ENCODE data around the gene SOCS6. TPM values are rescaled to one million over a fixed set of nuclear protein-coding genes. Genes with fewer than 3 reads are reported as not detected.
A peak's percentile ranks its signal among the peaks of the same experiment; 100 is the strongest.

Gene SOCS6
- polyA plus RNA-seq, 2 of the 4 experiments (the other 2 are of a cell fraction): 31.2 to 88.2 TPM

DNA sequence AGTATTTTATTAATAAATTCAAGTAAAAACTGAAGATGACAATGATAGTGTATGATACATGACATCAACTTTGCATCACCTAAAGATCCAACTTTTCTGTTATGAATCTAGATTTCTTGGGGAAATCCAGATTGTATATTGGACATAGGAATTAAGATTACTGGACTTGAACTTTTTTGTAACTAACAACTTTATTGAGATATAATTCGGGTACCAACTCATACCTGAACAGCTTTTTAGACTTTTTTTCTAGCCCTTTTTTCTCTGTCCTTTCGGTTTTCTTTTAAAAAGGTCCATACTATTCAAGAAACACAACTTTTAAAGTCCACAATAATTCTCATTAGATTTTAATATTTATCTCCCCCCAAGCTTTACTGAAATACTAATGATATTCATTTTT, 1.1 kb upstream of the SOCS6 start (continued):
- TF ChIP-seq PBX3 (IDR thresholded peaks at IDR 0.05) (no peak), RNF2 (IDR thresholded peaks at IDR 0.05; ENCODE audit: borderline replicate concordance, low read depth) (no peak), EHF (CRISPR knock-in tag; IDR thresholded peaks at IDR 0.05) (no peak), JUN (IDR thresholded peaks at IDR 0.05) (no peak)

DNA sequence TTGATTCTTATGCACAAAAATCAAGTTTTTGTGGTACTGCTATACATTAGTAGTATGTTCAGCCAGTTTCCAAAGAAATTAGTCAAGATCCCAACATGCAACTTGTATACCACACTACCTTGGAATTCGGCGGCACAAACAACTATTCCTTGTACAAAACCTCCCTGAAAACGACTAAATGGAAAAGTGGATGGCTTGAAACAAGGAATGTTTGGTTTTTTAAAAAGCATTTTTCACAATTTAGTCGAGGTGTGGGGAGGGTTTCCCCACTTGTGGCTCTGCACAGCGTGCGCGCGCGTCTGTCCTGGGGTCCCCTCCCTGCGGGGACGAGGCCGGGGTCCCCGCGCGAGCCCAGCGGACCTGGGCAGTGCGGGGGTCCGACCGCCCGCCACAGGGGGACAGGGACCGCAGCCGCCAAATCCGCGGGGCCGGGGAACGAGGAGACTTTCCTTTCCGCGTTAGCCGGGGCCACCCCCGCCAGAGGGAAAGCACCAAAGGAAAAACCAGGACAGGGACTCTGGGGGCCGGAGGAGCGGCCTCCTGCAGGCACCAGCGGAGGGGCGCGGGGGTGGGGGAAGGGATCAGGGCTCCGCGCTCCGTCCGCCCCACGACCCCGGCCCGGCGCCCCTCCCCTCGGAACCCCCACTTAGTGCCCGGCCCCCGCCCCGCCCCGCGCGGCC, 534 bp upstream of the SOCS6 start:
- POLR2A ChIA-PET: interaction anchor here (1.0 kb wide), 1 partner anchor 146 kb away, joined by 3 read pairs; no protein-coding TSS in a partner anchor
- Histone ChIP-seq H3K4me2 (peak overlapping the region; percentile 79), H3K4me3 (peak overlapping the region; percentile 89), H3K4me1 (peaks cover 41% of the 10 kb centered on the region), H3K9me3 (no peaks in the 10 kb centered on the region), H3K27ac (peak overlapping the region; percentile 95 to 100)
- DNase-seq (ENCODE audit: low read depth in 1 of 2, low spot score in 1 of 2) (no peak), FAIRE-seq (no peak), ATAC-seq (peak; percentile 54 to 62)
- TF ChIP-seq CHD2 (IDR thresholded peaks at IDR 0.05; ENCODE audit: low read length, partially characterized antibody): no peak
- TF ChIP-seq, protein P1, sequence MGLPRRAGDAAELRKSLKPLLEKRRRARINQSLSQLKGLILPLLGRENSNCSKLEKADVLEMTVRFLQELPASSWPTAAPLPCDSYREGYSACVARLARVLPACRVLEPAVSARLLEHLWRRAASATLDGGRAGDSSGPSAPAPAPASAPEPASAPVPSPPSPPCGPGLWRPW (IDR thresholded peaks at IDR 0.05): no peak
- no peak for TF ChIP-seq BHLHE40 (IDR thresholded peaks at IDR 0.05; ENCODE audit: low read depth, low read length)
- TF ChIP-seq, protein P2, sequence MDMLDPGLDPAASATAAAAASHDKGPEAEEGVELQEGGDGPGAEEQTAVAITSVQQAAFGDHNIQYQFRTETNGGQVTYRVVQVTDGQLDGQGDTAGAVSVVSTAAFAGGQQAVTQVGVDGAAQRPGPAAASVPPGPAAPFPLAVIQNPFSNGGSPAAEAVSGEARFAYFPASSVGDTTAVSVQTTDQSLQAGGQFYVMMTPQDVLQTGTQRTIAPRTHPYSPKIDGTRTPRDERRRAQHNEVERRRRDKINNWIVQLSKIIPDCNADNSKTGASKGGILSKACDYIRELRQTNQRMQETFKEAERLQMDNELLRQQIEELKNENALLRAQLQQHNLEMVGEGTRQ (IDR thresholded peaks at IDR 0.05): no peak
- TF ChIP-seq KDM5A (IDR thresholded peaks at IDR 0.05): no peak
- no peak for TF ChIP-seq FOSB (CRISPR knock-in tag; IDR thresholded peaks at IDR 0.05)
- TF ChIP-seq PBX3 (IDR thresholded peaks at IDR 0.05): no peak
- TF ChIP-seq, protein P3, sequence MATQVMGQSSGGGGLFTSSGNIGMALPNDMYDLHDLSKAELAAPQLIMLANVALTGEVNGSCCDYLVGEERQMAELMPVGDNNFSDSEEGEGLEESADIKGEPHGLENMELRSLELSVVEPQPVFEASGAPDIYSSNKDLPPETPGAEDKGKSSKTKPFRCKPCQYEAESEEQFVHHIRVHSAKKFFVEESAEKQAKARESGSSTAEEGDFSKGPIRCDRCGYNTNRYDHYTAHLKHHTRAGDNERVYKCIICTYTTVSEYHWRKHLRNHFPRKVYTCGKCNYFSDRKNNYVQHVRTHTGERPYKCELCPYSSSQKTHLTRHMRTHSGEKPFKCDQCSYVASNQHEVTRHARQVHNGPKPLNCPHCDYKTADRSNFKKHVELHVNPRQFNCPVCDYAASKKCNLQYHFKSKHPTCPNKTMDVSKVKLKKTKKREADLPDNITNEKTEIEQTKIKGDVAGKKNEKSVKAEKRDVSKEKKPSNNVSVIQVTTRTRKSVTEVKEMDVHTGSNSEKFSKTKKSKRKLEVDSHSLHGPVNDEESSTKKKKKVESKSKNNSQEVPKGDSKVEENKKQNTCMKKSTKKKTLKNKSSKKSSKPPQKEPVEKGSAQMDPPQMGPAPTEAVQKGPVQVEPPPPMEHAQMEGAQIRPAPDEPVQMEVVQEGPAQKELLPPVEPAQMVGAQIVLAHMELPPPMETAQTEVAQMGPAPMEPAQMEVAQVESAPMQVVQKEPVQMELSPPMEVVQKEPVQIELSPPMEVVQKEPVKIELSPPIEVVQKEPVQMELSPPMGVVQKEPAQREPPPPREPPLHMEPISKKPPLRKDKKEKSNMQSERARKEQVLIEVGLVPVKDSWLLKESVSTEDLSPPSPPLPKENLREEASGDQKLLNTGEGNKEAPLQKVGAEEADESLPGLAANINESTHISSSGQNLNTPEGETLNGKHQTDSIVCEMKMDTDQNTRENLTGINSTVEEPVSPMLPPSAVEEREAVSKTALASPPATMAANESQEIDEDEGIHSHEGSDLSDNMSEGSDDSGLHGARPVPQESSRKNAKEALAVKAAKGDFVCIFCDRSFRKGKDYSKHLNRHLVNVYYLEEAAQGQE (IDR thresholded peaks at IDR 0.05): no peak
- TF ChIP-seq POLR2AphosphoS2 (conservative IDR thresholded peaks at IDR 0.05; ENCODE audit: low read length): no peak
- TF ChIP-seq GATA3 (IDR thresholded peaks at IDR 0.05; ENCODE audit: borderline replicate concordance): no peak
- 7% methylated on average over 12 of the region's 50 CpGs for WGBS (ENCODE audit: missing lambda C conversion rate)
- CTCF ChIA-PET: no interaction called here

- ATAC-seq (peak; percentile 23 to 49; a peak in 5 of 6 replicates), FAIRE-seq (no peak), DNase-seq (ENCODE audit: low read depth in 1 of 2, low spot score in 1 of 2) (no peak)
- ChIA-PET POLR2A (interaction anchor here (0.5 to 1.5 kb wide), 3 partner anchors 84 to 145 kb away, joined by 3 to 4 read pairs (median 3); partner anchors contain the start of gene RTTN), CTCF (no interaction called here)
- H3K4me2 ChIP-seq: peak overlapping the region; percentile 97
- no peaks in the 10 kb centered on the region for H3K9me3 ChIP-seq
- peak overlapping the region; percentile 89 for H3K4me3 ChIP-seq
- TF ChIP-seq ATOH8 (CRISPR knock-in tag; IDR thresholded peaks at IDR 0.05; ENCODE audit: low read depth) (no peak), PHF8 (IDR thresholded peaks at IDR 0.05; ENCODE audit: borderline replicate concordance, low read depth) (no peak), MAX (IDR thresholded peaks at IDR 0.05) (peak; percentile 30; the same call in 1 of the 2 replicates), POLR2A (IDR thresholded peaks at IDR 0.05; ENCODE audit: low read length) (no peak), HDAC2 (IDR thresholded peaks at IDR 0.05) (no peak), JUN (IDR thresholded peaks at IDR 0.05) (peak; percentile 18 to 33; a peak in 2 of 5 replicates), BHLHE40 (IDR thresholded peaks at IDR 0.05; ENCODE audit: low read depth, low read length) (no peak), CHD4 (IDR thresholded peaks at IDR 0.05; ENCODE audit: borderline replicate concordance) (no peak), HOXA7 (CRISPR knock-in tag; IDR thresholded peaks at IDR 0.05) (no peak), RARB (CRISPR knock-in tag; IDR thresholded peaks at IDR 0.05) (no peak)
- TF ChIP-seq, protein P4, sequence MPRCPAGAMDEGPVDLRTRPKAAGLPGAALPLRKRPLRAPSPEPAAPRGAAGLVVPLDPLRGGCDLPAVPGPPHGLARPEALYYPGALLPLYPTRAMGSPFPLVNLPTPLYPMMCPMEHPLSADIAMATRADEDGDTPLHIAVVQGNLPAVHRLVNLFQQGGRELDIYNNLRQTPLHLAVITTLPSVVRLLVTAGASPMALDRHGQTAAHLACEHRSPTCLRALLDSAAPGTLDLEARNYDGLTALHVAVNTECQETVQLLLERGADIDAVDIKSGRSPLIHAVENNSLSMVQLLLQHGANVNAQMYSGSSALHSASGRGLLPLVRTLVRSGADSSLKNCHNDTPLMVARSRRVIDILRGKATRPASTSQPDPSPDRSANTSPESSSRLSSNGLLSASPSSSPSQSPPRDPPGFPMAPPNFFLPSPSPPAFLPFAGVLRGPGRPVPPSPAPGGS (IDR thresholded peaks at IDR 0.05): 0 out of 3 replicates have a peak, but pooled peaks have one; percentile 0
- peaks cover 54% of the 10 kb centered on the region for H3K4me1 ChIP-seq
- under 1% methylated on average over 16 of the region's 87 CpGs for WGBS (ENCODE audit: missing lambda C conversion rate)
- H3K27ac ChIP-seq: peak overlapping the region; percentile 95 to 100
Measured at GRCh38 chr18:70289351-70290312, 787 bp downstream of the SOCS6 start.

Data from A549 (cell line).